Lung microvascular endothelial cell (primary cell): ENCODE measurements around the gene COPZ1. TPM values are rescaled to one million over a fixed set of nuclear protein-coding genes. Genes with fewer than 3 reads are reported as not detected.
A peak's percentile ranks its signal among the peaks of the same experiment; 100 is the strongest.
"Not testable (repeated sequence)": the region's sequence is repeated elsewhere in the genome, so short reads cannot be mapped to it uniquely, and the experiment has no call there.

ENCODE experiments used
- DNase-seq, 2 donors: peaks; one replicate each; pipeline versions ENCODE4 v3.0.0 to v3.0.0-alpha.2; 2010; ENCODE audit warnings: low read depth in 2 of 2
- total RNA-seq: library from RNA; depleted of rRNA; stranded (reverse); fragments of >200 nt; gene quantifications from 2 replicates; pipeline ENCODE4 v1.2.1, GENCODE V29; 2014

COPZ1 gene
- total RNA-seq, 1 donor from 2014 or later, result 78.2 TPM

DNA sequence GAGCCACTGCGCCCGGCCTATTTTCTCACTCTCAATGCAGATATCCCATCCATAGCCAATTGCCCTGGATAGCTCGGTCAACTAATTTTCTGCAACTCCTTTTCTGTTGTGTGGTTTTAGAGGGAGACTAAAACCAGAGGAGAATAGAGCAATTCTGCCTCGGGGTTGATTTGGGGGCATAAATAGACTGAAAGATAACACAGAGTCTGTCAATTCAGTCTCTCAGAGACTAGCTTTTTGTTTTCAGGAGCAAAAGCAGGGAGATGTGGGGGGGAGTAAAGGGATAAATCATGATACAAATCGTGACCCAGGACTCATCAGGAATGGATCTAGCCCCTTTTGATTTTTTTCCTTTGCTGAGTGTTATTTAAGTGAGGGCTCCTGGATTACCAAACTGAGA, 6.5 kb downstream of the COPZ1 start:
- DNase-seq, result no peak

DNA sequence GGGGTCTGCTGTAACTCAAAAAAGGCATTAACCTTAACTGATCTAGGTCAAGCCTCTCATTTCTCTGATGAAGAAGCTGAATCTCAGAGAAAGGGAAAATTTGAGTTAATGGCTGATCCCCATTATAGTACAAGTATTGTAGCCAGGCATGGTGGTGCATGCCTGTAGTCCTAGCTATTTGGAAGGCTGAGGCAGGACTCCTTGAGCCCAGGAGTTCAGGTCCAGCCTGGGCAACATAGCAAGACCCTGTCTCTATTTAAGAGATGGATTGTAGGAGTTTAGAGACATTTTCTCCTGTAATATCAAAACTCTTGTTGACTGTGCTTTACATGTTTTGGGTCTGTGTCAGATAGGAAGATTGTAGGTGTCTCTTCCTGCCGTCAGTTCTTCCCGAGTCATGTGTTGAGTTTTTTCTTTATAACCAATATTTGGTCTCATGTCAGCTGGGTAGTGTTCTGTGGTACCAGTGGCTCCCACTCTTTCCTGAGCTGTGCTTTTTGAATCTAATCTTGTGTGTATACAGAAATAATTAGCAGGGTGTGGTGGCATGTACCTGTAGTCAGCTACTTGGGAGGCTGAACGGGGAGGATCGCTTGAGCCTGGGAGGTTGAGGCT, 8.6 kb downstream of the COPZ1 start:
- DNase-seq, result no peak

DNA sequence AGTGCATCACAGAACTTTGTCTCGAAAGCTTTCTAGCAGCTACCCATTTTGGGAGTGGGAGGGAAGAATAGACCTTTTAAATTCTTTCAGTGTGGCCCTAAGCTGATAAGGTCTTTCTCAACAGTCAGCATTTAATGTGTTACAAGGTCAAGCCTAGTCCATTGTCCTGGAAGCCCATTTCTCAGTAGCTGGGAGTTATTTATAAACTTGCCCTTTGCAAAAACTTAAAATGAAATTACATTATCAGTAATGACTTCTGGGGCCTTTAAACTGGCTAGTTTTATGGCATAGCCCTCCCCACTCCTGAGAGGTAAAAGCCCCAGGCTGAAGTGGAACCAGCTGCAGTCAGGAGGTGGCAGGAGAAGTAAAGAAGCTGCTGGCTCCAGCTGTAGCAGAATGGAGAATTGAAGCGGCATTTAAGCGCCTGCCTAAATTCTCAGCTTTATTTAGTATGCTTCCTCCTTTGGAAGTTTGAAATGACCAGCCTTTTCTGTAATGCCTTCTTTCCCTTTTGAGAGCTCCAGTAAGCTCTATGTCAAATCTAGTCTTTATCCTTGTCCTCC, 12.4 kb downstream of the COPZ1 start:
- peak in 1 of 2 donors; percentile 17 for DNase-seq

DNA sequence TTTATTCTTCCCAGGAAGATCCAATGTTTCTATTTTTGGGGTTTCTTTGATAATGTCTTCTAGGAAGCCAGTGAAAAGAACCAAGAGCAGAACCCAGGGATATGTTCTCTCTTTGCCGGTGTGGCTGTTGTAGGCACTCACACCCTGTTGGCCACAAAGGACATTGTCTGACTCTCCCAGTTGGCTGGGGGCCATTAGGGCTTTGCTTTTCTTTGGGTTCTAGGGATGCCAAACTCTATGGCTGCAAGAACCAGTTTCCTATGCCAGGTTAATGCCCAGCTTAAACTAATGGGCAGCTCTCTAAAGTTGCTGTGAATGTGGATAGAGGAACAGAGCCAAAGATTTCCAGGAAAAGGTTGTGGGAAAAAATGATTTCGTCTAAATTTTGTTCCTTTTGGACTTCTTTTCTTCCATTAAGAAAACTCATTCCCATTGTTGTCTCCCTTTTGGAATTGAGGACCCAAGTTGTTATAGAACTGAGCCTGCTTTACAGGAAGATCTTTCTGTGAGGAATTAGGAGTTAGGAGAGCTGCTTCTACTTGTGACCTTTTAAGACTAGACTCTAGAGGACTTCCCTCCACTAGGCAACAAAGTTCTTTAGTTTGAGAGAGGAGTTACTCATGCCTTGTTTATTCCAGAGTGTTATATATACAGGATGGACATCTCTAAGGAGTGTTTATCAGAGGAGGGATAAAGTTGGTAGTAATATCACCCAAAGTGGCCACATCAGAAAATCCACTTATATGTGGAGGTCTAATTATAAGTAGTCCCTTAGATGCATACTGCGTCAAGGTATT, 13.1 kb downstream of the COPZ1 start:
- DNase-seq, result peak; percentile 22

DNA sequence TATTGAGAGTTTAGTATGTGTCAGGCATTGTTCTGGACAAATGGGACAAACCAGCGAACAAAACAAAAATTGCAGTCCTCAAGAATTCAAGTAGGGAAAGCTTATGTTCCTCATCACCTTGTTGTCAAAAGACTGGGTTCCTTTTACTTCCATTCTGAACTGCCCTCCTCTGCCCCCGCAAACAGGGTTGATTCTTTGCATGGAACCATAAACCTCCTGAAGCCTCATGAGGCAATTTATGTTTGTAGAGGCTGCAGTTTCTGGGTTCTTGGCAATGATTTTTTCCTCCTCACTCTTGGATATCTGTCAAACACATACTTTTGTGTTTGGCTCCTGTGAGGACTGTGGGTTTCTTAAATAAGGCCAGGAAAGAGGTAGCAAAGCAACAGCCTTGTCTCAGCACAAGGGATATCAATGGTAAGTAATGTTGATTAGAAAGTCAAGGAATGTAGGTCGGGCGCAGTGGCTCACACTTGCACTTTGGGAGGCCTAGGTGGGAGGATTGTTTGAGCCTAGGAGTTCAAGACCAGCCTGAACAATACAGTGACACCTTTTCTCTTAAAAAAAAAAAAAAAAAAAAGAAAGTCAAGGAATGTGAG, 13.9 kb downstream of the COPZ1 start:
- DNase-seq, result no peak

DNA sequence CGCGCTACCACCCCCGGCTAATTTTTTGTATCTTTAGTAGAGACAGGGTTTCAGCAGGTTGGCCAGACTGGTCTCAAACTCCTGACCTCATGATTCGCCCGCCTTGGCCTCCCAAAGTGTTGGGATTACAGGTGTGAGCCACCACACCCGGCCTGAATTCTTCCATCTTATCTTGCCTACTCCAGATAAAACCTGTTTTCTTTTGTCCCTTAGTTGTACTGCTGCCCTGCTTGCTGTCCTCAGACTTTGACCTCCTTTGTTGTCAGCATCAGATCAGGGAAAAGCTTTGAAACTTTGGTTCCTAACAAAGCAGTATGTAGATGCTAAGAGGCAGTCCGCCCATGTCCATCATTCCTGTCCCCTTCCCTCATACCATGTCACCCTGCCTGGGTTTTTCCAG, 15.9 kb downstream of the COPZ1 start:
- DNase-seq, result no peak

DNA sequence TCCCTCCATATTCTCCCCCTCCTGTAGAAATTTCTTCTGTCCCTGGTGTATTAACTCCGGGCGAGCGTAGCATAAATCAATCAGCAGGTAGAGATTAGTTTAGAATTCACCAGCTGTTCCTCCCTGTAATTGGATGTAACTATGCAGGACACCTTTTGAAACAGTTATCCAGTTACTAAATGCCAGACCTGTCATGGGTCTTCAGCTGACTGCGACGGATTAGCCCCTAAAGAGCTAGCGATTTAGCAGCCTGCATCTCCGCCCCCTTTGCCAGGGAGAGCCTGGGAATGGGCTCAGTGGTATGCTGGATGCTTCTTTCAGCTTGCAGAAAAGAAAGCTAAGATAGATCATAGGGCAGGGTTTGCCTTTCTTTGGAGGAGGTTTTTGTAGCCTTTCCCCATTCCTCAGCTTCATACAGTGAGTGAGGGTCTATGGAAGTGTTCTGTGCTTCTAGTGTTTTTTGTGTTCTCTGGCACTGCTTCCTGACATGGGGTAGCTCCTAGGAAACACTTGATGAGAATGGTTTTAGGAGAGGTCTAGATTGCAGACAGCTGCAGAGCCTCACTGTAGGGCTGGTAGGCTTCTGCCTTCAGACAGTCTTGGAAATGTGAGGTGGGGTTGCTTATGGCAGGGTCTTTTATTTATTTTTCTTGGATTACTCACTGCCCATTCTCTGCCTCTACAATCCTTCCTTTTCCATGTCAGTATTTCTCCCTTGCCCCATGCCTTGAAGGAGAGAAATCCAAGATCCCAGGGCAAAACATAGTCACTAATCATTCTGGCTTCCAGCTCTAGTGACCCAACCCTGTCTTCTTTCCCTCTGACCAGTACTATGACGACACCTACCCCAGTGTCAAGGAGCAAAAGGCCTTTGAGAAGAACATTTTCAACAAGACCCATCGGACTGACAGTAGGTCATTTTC, 16.7 kb downstream of the COPZ1 start:
- no peak for DNase-seq

DNA sequence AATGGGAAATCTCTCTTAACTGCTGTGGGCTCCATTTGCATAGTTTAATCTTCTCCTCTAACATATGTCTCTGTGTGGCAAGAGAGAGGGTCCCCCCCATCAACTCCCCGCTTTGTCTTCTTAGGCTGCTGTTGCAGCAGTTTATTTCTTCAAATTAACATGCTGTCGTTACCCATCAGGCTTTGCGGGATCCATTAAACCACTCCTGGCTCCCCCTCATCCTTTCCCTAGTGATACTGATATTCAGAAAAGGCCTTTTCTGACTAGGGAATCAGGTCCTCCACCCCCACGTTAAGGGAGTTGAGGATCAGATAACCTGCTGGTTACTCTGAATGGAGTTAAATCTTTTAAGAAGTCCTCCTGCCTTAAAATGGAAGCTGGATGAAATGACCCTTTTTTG, 24.1 kb downstream of the COPZ1 start:
- DNase-seq, result no peak

DNA sequence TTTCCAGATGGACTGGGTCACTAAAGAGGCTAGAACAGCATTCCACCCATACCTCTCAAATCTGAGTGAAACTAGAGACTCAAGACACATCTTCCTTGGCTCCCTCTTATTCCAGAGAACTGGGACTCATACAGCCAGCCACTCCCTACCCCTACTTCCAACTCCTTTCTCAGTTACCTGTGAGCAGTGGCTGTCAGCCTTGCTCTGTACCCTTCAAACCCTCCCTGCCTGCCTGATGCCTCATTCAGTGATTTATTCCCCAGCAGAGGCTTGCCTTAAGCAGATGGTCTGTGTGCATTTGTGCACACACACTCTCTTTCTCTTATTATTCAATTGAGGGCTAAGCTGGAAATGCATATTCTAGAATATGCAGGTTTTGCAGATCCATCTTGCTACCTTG, 24.7 kb downstream of the COPZ1 start:
- no peak for DNase-seq

DNA sequence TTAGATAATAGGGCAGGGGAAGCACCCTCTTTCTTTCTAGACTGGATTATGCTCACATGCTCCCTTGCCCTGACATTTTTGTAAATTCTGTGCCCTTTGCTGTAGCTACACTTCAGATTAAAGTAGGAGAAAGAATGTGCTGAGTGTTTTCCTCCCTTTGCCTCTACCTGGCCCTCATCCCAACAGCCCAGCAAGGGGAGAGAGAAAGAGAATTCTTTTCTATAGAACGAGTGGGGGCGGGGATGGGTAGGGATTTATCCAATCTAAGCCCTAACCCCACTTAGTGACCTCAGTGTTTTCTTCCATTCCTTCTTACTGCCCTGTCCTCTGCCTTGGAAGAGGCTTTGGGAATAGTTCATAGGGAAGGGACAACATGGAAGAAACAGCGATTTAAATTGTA, 25.8 kb downstream of the COPZ1 start:
- peak in 1 of 2 donors; percentile 18 for DNase-seq

DNA sequence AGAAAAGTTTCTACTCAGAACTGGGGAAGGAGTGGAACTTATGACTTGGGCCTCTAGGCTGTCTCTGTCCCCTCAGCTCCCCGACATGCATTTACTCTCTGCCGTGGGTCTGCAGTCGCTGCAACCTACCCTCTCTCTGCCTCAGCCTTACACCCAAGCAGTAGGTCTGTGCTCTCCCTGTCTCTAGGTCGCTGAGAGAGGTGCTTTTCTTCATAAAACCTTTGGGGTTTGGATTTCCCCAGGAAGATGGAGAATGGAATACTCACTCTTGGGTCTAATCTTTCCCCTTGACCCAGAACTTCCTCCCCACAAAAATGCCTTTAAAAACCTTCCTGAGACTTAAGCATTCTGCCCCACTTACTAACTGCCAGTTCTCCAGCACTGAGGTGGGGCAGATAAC, 26.4 kb downstream of the COPZ1 start:
- DNase-seq, result no peak

DNA sequence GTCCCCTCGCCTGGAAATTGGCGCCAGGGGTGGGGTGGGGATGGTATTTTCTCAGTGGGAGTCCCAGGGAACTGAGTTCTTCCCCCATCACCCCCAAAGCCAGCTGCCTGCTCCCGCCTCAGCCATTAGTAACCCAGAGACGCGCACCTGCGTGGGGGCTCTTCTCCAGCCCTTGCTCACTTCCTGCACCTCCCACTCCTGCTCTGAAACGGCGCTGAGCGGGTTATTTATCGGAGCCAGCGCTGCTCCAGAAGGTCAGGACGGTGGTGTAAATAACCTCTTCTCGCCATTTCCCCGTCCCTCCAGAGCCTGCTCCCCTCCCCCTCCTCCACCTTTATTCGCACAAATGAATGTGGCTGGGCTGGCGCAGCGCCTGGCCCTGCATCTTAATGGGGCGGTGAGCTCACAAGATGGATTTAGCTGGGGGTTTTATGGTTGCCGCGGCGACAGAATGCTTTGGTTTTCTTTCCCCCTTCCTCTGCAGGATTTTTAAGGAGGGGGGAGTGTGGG, 27.1 kb downstream of the COPZ1 start:
- no peak for DNase-seq

DNA sequence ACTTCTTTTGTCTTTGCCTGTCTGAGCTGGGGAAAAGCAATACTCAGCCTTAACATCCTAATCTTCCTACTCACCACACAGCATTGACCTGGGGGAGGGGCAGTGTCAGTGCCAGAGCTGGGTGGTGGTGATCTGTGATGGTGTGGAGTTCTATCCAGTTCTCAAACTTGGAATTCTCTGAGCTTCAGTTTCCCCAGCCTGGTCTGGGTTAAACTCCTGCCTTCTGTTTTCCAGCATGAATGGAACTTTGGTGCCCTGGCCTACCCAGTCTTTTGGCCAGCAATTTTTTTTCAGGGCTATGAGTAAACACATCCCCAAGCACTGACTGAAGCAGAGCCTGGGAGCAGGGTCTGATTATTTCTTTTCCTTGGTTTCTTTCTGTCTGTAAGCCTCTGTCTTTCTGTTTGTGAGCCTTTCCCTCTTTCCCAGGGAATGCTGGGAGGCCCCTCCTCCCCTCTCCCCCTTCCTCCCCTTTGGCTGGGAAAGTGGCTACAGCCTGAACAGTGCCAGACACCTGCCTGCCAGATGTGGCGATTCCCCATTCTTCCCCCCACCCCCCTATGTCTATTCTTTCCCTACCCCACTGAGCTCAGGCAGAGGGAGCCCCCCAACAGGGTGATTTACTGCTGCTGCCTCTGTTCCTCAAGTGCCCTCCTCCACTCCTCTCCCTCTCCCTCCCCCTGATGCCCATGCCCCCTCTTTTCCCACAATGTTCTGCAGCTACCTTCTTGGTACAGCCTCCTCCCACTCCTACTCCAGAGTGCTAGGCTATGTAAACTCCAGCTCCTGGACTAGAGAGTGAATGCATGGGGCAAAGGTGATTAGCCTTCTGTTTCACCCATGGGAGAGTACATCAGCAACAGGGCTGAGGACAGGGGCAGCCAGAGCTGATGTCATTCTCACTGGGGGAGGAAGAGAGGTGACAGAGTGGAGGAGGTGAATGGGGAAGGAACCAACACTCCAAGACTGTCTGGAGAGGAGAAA, 28.3 kb downstream of the COPZ1 start:
- DNase-seq, result no peak

DNA sequence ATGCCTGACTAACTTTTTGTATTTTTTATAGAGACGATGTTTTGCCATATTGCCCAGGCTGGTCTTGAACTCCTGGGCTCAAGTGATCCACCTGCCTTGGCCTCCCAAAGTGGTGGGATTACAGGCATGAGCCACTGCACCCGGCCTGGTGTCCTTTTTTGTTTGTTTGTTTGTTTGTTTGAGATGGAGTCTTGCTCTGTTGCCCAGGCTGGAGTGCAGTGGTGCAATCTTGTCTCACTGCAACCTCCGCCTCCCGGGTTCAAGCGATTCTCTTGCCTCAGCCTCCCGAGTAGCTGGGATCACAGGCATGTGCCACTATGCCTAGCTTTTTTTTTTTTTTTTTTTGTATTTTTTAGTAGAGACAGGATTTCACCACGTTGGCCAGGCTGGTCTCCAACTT, 29.3 kb downstream of the COPZ1 start:
- DNase-seq, result not testable (repeated sequence)

DNA sequence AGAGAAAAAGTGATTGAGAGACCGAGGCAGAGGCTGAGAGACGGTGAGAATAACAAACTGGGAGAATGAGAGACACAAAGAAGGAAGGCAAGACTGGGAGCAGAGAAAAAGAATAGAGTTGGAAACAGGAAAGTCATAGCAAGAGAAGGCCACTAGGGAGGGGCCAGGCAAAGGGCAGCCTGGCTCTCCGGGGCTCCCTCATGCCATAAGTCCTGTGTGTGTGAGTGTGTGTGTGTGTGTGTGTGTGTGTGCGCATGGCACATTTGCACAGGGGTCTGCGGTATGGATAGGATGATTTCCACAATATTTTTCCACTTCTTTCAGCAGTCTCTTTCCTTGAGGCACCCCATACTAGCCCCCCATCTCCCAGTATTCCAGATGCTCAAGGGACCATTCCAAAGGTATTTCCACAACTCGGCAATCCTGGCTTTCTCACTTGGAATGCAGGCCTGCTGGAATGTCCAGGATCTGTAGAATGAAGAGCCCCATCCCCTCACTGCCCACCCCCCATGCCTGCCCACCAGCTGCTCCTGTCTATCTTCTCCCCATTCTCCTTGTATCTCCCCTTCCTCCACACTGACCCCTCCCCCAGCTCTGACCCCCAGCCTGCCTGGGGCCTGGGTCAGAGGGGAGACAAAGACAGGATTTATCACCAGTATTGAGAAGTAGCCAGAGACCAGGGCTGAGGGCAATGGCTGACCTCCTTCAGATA, 30.3 kb downstream of the COPZ1 start:
- no peak for DNase-seq

DNA sequence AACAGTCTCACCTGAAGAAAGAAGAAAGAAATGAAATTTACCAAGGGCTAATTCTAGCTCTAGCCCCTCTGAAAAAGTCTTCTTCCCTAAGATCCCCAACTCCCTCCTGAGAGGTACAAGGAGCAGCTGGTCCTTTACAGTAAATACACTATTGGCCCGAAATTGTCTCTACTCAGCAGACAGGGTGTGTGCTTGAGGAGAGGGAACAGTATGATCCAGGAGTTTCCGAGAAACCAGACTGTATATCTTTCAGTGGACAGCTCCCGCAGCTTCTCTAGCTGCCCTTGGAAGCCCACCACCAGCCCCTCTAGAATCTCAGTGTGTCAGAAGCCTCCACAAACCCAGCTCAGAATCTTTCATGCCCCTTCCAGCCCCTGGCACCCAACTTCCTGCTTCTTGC, 31.3 kb downstream of the COPZ1 start:
- DNase-seq, result no peak

DNA sequence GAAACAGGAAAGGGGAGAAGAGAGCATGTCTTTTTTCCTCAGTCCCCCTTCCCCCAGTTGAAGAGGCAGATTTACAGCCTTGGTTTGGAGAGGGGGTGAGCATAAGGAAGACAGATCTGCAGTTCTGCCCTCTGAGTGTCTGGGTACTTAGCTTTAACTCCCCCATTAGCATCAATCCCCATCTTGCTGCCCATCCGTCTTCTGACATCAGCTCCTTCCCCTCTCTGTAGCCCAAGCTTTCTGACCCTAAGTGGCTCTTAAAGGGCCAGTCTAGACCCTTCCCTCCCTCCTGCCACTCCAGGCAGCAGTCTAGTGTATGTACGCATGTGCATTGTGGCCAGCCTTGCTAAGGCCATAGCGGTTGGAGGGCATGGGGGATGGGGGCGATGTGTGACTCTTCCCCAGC, 32.0 kb downstream of the COPZ1 start:
- no peak for DNase-seq

DNA sequence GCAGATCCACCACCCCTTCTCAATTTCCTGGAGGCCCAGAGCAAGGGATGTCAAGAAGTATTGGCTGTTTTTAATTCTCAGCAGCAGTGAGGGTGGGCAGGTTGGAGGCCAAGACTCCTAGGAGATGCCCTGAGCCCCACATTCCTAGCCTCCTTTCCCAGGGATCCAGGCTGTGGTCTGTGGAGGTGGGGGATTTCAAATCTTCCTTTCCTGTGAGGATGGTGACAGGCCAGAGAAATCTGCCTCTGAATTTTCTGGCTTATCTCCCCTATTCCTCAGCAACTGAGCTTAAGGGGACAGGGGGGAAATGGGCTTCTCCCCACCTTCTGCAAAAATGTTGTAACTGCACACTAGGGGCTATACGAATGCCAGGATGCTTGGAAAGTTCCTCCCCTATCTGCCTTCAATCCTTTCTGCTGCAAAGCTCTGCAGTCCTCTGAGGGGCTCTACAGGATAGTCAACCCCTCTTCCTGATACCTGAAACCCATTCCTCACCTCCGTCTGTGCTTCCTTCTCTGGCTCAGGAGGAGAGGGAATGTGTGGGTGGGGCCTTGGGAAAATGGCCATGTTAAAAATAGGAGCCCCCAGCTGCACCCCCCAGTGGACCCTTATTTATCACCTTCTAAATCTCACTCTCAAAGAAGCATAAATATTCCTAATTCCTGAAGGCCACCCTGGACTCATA, 32.7 kb downstream of the COPZ1 start:
- DNase-seq, result no peak
